ENCODE data around the gene FEM1B.

GRCh38 chr15:68336516-68336915 is 59.0 kb downstream of the FEM1B start:
- no peak for TF ChIP-seq CTCF (conservative IDR thresholded peaks at IDR 0.05; ENCODE audit: low read depth, low read length)
- TF ChIP-seq EZH2 (IDR thresholded peaks at IDR 0.05; ENCODE audit: borderline replicate concordance, low read depth, low read length, poor library complexity, severe bottlenecking): no peak

Measured in A673 (cell line).